WTC11 (cell line): ENCODE data around the gene GLI2. TPM values are rescaled to one million over a fixed set of nuclear protein-coding genes. Genes with fewer than 3 reads are reported as not detected.
A peak's percentile ranks its signal among the peaks of the same experiment; 100 is the strongest.

Experiments used
- ATAC-seq: fragments of 200-7000 bp; cut with Tn5 transposase; 2 replicates; pipeline ENCODE4 v1.10.0; 2021; ENCODE audit warnings: mild to moderate bottlenecking, moderate library complexity
- CTCF ChIA-PET: fragments of 300-600 bp; sonication (Branson Sonifier 250); formaldehyde crosslinking; loops from one replicate; lab custom pipeline; 2021; ENCODE audit warnings: antibody characterized with exemption; lab: Charles Lee
- POLR2A ChIA-PET: fragments of 350-600 bp; sonication (Branson Sonifier 250); formaldehyde crosslinking; loops from one replicate; lab custom pipeline; 2021; ENCODE audit warnings: antibody characterized with exemption; lab: Charles Lee
- DNase-seq: peaks from one replicate; pipeline ENCODE4 v3.0.0; 2021; ENCODE audit warnings: low spot score
- H3K27ac Mint-ChIP-seq: 2 replicates; pipeline ENCODE4 v1.8.0; 2021; ENCODE audit warnings: mixed read lengths
- H3K27me3 Mint-ChIP-seq: 2 replicates; pipeline ENCODE4 v1.8.0; 2021; ENCODE audit warnings: low read depth, mild to moderate bottlenecking, moderate library complexity, mixed read lengths
- H3K36me3 Mint-ChIP-seq: 2 replicates; pipeline ENCODE4 v1.8.0; 2021; ENCODE audit warnings: mixed read lengths
- H3K4me1 Mint-ChIP-seq: 2 replicates; pipeline ENCODE4 v1.8.0; 2022; ENCODE audit warnings: mixed read lengths
- H3K4me3 Mint-ChIP-seq: 2 replicates; pipeline ENCODE4 v1.8.0; 2021; ENCODE audit warnings: mild to moderate bottlenecking, moderate library complexity, mixed read lengths
- H3K9me3 Mint-ChIP-seq: 2 replicates; pipeline ENCODE4 v1.8.0; 2021; ENCODE audit warnings: mixed read lengths
- ESRRA ChIP-seq: sonication (generic); formaldehyde crosslinking; IDR thresholded peaks from 2 replicates; pipeline ENCODE4 v1.8.1; 2022; ENCODE audit warnings: mild to moderate bottlenecking, missing genetic modification reagents, borderline replicate concordance
- FOXK1 ChIP-seq: sonication (generic); formaldehyde crosslinking; IDR thresholded peaks from 2 replicates; pipeline ENCODE4 v1.8.0; 2022; ENCODE audit warnings: mild to moderate bottlenecking, moderate library complexity, missing genetic modification reagents
- FOXP1 ChIP-seq: sonication (generic); formaldehyde crosslinking; IDR thresholded peaks from 2 replicates; pipeline ENCODE4 v1.8.0; 2022; ENCODE audit warnings: missing genetic modification reagents, mild to moderate bottlenecking, moderate library complexity, borderline replicate concordance
- HMGA2 ChIP-seq: fragments of 250-450 bp; sonication (Bioruptor Pico); IDR thresholded peaks from 2 replicates; pipeline ENCODE4 v1.4.0; 2021; ENCODE audit warnings: mild to moderate bottlenecking, moderate library complexity
- JAZF1 ChIP-seq: fragments of 250-450 bp; sonication (Bioruptor Pico); IDR thresholded peaks from 2 replicates; pipeline ENCODE4 v1.9.0; 2021; ENCODE audit warnings: moderate library complexity, mild to moderate bottlenecking, inconsistent platforms
- NFYB ChIP-seq: sonication (generic); formaldehyde crosslinking; conservative IDR thresholded peaks from 2 replicates; pipeline ENCODE4 v1.8.0; 2022; ENCODE audit warnings: low read depth, missing genetic modification reagents
- NR1H2 ChIP-seq: sonication (generic); formaldehyde crosslinking; IDR thresholded peaks from 2 replicates; pipeline ENCODE4 v1.9.0; 2021; ENCODE audit warnings: mild to moderate bottlenecking, moderate library complexity, missing genetic modification reagents
- RELA ChIP-seq: sonication (generic); formaldehyde crosslinking; IDR thresholded peaks from 2 replicates; pipeline ENCODE4 v1.8.1; 2022; ENCODE audit warnings: missing genetic modification reagents, mild to moderate bottlenecking, borderline replicate concordance
- SMAD4 ChIP-seq: sonication (generic); formaldehyde crosslinking; IDR thresholded peaks from 2 replicates; pipeline ENCODE4 v1.8.0; 2022; ENCODE audit warnings: mild to moderate bottlenecking, missing genetic modification reagents
- SOX15 ChIP-seq: fragments of 250-450 bp; sonication (Bioruptor Pico); IDR thresholded peaks from 2 replicates; pipeline ENCODE4 v1.9.0; 2021; ENCODE audit warnings: mild to moderate bottlenecking
- TCF7 ChIP-seq: sonication (generic); formaldehyde crosslinking; IDR thresholded peaks from 2 replicates; pipeline ENCODE4 v1.8.0; 2022; ENCODE audit warnings: mild to moderate bottlenecking, low read depth, missing genetic modification reagents, moderate library complexity
- ZBTB21 ChIP-seq: sonication (generic); formaldehyde crosslinking; IDR thresholded peaks from 2 replicates; pipeline ENCODE4 v1.8.1; 2023; ENCODE audit warnings: mild to moderate bottlenecking, missing genetic modification reagents, borderline replicate concordance
- ZNF138 ChIP-seq: sonication (generic); formaldehyde crosslinking; conservative IDR thresholded peaks from 2 replicates; pipeline ENCODE4 v1.8.1; 2022; ENCODE audit warnings: mild to moderate bottlenecking, moderate library complexity, missing genetic modification reagents
- ZNF219 ChIP-seq: sonication (generic); formaldehyde crosslinking; IDR thresholded peaks from 2 replicates; pipeline ENCODE4 v1.8.0; 2023; ENCODE audit warnings: missing genetic modification reagents, mild to moderate bottlenecking, borderline replicate concordance
- ZNF416 ChIP-seq: fragments of 250-450 bp; sonication (Bioruptor Pico); IDR thresholded peaks from 2 replicates; pipeline ENCODE4 v1.9.0; 2021; ENCODE audit warnings: mild to moderate bottlenecking, inconsistent platforms
- ZNF671 ChIP-seq: fragments of 250-450 bp; sonication (Bioruptor Pico); IDR thresholded peaks from 2 replicates; pipeline ENCODE4 v1.8.0; 2021; ENCODE audit warnings: mild to moderate bottlenecking
- total RNA-seq: library from RNA; stranded (reverse); gene quantifications from 3 replicates; pipeline ENCODE4 v1.2.3, GENCODE V29; 2021
- TF ChIP-seq, protein P1 (sequence below): sonication (generic); formaldehyde crosslinking; IDR thresholded peaks from 2 replicates; pipeline ENCODE4 v1.8.0; 2022; ENCODE audit warnings: mild to moderate bottlenecking, missing genetic modification reagents
- TF ChIP-seq, protein P2 (sequence below): sonication (generic); formaldehyde crosslinking; IDR thresholded peaks from 2 replicates; pipeline ENCODE4 v1.8.1; 2022; ENCODE audit warnings: low read depth, mild to moderate bottlenecking, moderate library complexity, missing genetic modification reagents, borderline replicate concordance
- TF ChIP-seq, protein P3 (sequence below): sonication (generic); formaldehyde crosslinking; IDR thresholded peaks from 2 replicates; pipeline ENCODE4 v1.8.1; 2023; ENCODE audit warnings: mild to moderate bottlenecking, missing genetic modification reagents, moderate library complexity
- TF ChIP-seq, protein P4 (sequence below): sonication (generic); formaldehyde crosslinking; IDR thresholded peaks from 2 replicates; pipeline ENCODE4 v1.8.0; 2023; ENCODE audit warnings: mild to moderate bottlenecking, missing genetic modification reagents
- TF ChIP-seq, protein P5 (sequence below): sonication (generic); formaldehyde crosslinking; IDR thresholded peaks from 2 replicates; pipeline ENCODE4 v1.8.1; 2022; ENCODE audit warnings: missing genetic modification reagents, borderline replicate concordance
- TF ChIP-seq, protein P6 (sequence below): sonication (generic); formaldehyde crosslinking; IDR thresholded peaks from 2 replicates; pipeline ENCODE4 v1.8.1; 2023; ENCODE audit warnings: mild to moderate bottlenecking, missing genetic modification reagents, moderate library complexity
- TF ChIP-seq, protein P7 (sequence below): fragments of 250-450 bp; sonication (Bioruptor Pico); IDR thresholded peaks from 2 replicates; pipeline ENCODE4 v1.9.0; 2021; ENCODE audit warnings: mild to moderate bottlenecking
- TF ChIP-seq, protein P8 (sequence below): sonication (generic); formaldehyde crosslinking; IDR thresholded peaks from 2 replicates; pipeline ENCODE4 v1.8.0; 2023; ENCODE audit warnings: missing genetic modification reagents

Gene GLI2
- total RNA-seq, 1 experiment from 2014 or later: 60.9 TPM

DNA sequence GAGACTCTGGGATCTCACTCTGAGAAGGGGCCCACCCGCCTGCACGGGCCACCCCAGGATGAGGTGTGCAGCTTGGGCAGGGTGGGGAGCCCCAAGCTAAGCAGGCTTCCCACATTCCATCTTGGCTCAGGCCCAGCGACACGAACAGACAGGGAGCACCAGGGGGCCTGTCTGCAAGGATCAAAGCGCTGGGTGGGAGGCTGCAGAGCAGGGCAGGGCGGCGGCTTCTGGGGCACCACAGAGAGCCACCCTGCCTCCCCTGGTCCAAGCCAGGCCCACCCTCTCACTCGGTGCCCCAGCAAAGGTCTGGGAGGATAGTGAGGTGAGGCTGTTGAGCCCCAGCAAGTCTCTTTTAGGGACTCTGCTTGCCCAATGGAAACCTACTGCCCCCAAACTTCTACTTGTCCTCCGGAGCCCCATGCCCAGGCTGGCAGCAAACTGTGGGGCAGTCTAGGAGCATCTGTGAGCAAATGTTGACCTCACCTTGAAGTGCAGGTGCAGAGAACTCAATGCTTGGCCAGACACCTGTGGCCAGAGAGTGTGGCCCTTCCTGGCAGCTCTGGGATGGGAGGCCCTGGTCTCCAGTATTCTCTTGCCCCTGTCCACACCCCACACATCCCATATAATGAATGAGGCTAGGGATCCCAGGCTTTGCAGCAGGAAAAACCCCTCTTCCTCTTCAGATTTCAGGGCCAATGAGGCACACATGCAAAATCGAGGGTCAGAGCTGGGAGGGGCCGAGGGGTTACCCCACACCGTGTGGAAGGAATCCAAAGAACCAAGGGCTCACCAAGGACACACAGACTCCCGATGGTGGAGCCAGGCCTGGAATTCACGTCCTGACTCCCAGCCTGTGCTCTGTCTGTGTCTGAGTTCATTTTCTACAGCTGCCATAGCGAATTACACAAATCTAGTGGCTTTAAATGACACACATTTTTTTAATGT is 18.8 kb upstream of the GLI2 start:
- peak; percentile 49 for ATAC-seq

DNA sequence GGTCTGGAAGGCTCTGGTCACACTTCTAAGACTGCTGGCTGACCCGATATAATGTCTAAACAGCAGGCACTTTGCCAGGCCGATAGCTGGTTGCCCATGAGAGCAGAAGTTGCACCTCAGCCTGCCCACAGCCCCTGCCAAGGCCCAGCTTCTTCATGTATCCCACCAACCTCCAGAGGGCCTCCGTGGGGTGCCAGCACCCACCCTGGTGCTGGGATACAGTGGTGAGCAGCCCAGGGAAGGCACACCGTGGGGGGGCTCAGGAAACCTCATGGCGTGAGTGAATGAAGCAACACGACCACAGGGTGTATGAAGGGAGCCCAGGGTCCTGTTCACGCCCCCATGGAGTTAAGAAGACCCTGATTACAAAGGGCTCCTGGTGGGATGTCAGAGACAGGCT is 16.2 kb upstream of the GLI2 start:
- Mint-ChIP-seq H3K27ac (no peak overlapping the region), H3K27me3 (peaks cover 59% of the 10 kb centered on the region), H3K4me3 (no peak overlapping the region), H3K36me3 (peaks cover 5% of the 10 kb centered on the region; the same call in 1 of the 2 replicates), H3K4me1 (peaks cover 27% of the 10 kb centered on the region), H3K9me3 (peaks cover 7% of the 10 kb centered on the region)
- DNase-seq (no peak), ATAC-seq (no peak)
- POLR2A ChIA-PET: no interaction called here
- CTCF ChIA-PET: no interaction called here
- TF ChIP-seq FOXK1 (CRISPR knock-in tag): no peak
- TF ChIP-seq RELA (CRISPR knock-in tag): no peak
- no peak for TF ChIP-seq TCF7 (CRISPR knock-in tag)
- no peak for TF ChIP-seq JAZF1
- no peak for TF ChIP-seq FOXP1
- TF ChIP-seq ZNF219: no peak
- no peak for TF ChIP-seq ESRRA (CRISPR knock-in tag)
- no peak for TF ChIP-seq ZBTB21 (CRISPR knock-in tag)
- TF ChIP-seq, protein P1, sequence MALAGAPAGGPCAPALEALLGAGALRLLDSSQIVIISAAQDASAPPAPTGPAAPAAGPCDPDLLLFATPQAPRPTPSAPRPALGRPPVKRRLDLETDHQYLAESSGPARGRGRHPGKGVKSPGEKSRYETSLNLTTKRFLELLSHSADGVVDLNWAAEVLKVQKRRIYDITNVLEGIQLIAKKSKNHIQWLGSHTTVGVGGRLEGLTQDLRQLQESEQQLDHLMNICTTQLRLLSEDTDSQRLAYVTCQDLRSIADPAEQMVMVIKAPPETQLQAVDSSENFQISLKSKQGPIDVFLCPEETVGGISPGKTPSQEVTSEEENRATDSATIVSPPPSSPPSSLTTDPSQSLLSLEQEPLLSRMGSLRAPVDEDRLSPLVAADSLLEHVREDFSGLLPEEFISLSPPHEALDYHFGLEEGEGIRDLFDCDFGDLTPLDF (CRISPR knock-in tag): no peak
- TF ChIP-seq, protein P2, sequence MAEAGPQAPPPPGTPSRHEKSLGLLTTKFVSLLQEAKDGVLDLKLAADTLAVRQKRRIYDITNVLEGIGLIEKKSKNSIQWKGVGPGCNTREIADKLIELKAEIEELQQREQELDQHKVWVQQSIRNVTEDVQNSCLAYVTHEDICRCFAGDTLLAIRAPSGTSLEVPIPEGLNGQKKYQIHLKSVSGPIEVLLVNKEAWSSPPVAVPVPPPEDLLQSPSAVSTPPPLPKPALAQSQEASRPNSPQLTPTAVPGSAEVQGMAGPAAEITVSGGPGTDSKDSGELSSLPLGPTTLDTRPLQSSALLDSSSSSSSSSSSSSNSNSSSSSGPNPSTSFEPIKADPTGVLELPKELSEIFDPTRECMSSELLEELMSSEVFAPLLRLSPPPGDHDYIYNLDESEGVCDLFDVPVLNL (CRISPR knock-in tag): no peak
- TF ChIP-seq, protein P3, sequence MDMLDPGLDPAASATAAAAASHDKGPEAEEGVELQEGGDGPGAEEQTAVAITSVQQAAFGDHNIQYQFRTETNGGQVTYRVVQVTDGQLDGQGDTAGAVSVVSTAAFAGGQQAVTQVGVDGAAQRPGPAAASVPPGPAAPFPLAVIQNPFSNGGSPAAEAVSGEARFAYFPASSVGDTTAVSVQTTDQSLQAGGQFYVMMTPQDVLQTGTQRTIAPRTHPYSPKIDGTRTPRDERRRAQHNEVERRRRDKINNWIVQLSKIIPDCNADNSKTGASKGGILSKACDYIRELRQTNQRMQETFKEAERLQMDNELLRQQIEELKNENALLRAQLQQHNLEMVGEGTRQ (CRISPR knock-in tag): no peak
- TF ChIP-seq, protein P4, sequence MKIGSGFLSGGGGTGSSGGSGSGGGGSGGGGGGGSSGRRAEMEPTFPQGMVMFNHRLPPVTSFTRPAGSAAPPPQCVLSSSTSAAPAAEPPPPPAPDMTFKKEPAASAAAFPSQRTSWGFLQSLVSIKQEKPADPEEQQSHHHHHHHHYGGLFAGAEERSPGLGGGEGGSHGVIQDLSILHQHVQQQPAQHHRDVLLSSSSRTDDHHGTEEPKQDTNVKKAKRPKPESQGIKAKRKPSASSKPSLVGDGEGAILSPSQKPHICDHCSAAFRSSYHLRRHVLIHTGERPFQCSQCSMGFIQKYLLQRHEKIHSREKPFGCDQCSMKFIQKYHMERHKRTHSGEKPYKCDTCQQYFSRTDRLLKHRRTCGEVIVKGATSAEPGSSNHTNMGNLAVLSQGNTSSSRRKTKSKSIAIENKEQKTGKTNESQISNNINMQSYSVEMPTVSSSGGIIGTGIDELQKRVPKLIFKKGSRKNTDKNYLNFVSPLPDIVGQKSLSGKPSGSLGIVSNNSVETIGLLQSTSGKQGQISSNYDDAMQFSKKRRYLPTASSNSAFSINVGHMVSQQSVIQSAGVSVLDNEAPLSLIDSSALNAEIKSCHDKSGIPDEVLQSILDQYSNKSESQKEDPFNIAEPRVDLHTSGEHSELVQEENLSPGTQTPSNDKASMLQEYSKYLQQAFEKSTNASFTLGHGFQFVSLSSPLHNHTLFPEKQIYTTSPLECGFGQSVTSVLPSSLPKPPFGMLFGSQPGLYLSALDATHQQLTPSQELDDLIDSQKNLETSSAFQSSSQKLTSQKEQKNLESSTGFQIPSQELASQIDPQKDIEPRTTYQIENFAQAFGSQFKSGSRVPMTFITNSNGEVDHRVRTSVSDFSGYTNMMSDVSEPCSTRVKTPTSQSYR (CRISPR knock-in tag): no peak
- no peak for TF ChIP-seq ZNF416 (CRISPR knock-in tag)
- TF ChIP-seq NFYB (CRISPR knock-in tag): no peak
- TF ChIP-seq SOX15 (CRISPR knock-in tag): no peak
- TF ChIP-seq, protein P5, sequence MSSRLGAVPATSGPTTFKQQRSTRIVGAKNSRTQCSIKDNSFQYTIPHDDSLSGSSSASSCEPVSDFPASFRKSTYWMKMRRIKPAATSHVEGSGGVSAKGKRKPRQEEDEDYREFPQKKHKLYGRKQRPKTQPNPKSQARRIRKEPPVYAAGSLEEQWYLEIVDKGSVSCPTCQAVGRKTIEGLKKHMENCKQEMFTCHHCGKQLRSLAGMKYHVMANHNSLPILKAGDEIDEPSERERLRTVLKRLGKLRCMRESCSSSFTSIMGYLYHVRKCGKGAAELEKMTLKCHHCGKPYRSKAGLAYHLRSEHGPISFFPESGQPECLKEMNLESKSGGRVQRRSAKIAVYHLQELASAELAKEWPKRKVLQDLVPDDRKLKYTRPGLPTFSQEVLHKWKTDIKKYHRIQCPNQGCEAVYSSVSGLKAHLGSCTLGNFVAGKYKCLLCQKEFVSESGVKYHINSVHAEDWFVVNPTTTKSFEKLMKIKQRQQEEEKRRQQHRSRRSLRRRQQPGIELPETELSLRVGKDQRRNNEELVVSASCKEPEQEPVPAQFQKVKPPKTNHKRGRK (CRISPR knock-in tag): no peak
- TF ChIP-seq NR1H2 (CRISPR knock-in tag): no peak
- TF ChIP-seq, protein P6, sequence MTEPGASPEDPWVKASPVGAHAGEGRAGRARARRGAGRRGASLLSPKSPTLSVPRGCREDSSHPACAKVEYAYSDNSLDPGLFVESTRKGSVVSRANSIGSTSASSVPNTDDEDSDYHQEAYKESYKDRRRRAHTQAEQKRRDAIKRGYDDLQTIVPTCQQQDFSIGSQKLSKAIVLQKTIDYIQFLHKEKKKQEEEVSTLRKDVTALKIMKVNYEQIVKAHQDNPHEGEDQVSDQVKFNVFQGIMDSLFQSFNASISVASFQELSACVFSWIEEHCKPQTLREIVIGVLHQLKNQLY (CRISPR knock-in tag): no peak

More for the DNA sequence above, 18.8 kb upstream of the GLI2 start:
- no peak for DNase-seq
- no peaks in the 10 kb centered on the region for H3K9me3 Mint-ChIP-seq
- ChIA-PET CTCF (interaction anchor here (0.6 to 0.8 kb wide), 2 partner anchors 241 to 351 kb away, joined by 3 read pairs; no protein-coding TSS in a partner anchor), POLR2A (no interaction called here)
- peaks cover 62% of the 10 kb centered on the region for H3K27me3 Mint-ChIP-seq
- no peak overlapping the region for H3K4me3 Mint-ChIP-seq
- no peak for TF ChIP-seq JAZF1
- TF ChIP-seq, protein P7, sequence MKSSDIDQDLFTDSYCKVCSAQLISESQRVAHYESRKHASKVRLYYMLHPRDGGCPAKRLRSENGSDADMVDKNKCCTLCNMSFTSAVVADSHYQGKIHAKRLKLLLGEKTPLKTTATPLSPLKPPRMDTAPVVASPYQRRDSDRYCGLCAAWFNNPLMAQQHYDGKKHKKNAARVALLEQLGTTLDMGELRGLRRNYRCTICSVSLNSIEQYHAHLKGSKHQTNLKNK (CRISPR knock-in tag): no peak
- TF ChIP-seq ZNF138: no peak
- TF ChIP-seq HMGA2 (CRISPR knock-in tag): no peak
- no peak for TF ChIP-seq SMAD4 (CRISPR knock-in tag)
- no peak for TF ChIP-seq ZNF671
- TF ChIP-seq, protein P8, sequence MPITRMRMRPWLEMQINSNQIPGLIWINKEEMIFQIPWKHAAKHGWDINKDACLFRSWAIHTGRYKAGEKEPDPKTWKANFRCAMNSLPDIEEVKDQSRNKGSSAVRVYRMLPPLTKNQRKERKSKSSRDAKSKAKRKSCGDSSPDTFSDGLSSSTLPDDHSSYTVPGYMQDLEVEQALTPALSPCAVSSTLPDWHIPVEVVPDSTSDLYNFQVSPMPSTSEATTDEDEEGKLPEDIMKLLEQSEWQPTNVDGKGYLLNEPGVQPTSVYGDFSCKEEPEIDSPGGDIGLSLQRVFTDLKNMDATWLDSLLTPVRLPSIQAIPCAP (CRISPR knock-in tag): no peak
- no peaks in the 10 kb centered on the region for H3K36me3 Mint-ChIP-seq
- peaks cover 29% of the 10 kb centered on the region for H3K4me1 Mint-ChIP-seq
- H3K27ac Mint-ChIP-seq: no peak overlapping the region
